Measurements from ENCODE around the gene KCNIP4. TPM values are rescaled to one million over a fixed set of nuclear protein-coding genes. Genes with fewer than 3 reads are reported as not detected.
A peak's percentile ranks its signal among the peaks of the same experiment; 100 is the strongest.

The KCNIP4 gene
- total and polyA plus RNA-seq, 2 experiments from 2014 or later = 0.65 TPM; not detected in 1

DNA sequence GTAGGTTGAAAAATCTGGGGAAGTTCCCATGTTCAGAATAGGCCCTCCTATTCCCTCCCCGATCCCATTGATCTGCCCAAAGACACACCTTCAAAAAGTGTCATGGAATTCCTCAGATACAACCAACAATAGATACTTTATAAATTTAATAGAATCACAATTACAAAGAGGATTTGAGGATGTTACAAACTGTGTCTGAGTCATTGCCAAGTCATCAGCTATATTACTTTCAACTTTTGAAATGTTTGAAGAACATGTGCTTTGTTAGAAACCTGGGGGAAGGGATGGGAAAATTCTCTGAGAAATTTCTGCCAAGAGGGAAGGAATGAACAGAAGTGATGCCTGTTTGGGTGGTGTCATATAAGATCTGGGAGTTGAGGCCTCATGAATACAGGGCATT, 46.7 kb downstream of the KCNIP4 start:
- no peaks in the 10 kb centered on the region for H3K27me3 ChIP-seq (replicated peaks; ENCODE audit: insufficient read depth)
- H4K20me1 ChIP-seq (ENCODE audit: insufficient read depth) = no peaks in the 10 kb centered on the region
- H3K36me3 ChIP-seq (ENCODE audit: low read depth) = no peaks in the 10 kb centered on the region
- in situ Hi-C loops (cut with MboI) = no loop called here
- H2AFZ ChIP-seq = no peak overlapping the region
- peaks cover 17% of the 10 kb centered on the region for H3F3A ChIP-seq (ENCODE audit: insufficient read depth)
- H3K27ac ChIP-seq = no peak overlapping the region
- peak; percentile 85 for DNase-seq
- no peaks in the 10 kb centered on the region for H3K79me2 ChIP-seq (ENCODE audit: insufficient read depth)
- peaks cover 26% of the 10 kb centered on the region for H3K4me1 ChIP-seq (ENCODE audit: insufficient read depth)
- peak overlapping the region; percentile 2 for H3K4me2 ChIP-seq (ENCODE audit: unreplicated experiment)
- no peak overlapping the region for H3K4me3 ChIP-seq
- no peaks in the 10 kb centered on the region for H3K9me3 ChIP-seq (ENCODE audit: low read depth)
- no peak overlapping the region for H3K9ac ChIP-seq
- H3K9me2 ChIP-seq (ENCODE audit: insufficient read depth) = no peaks in the 10 kb centered on the region
- TF ChIP-seq EZH2phosphoT487 (IDR thresholded peaks at IDR 0.05; ENCODE audit: insufficient read depth, low read depth) (no peak), EZH2 (IDR thresholded peaks at IDR 0.05; ENCODE audit: insufficient read depth, poor library complexity, severe bottlenecking) (no peak)
- WGBS, 2 experiments (ENCODE audit: low coverage in 1 of 2, low lambda C conversion rate in 2 of 2, missing lambda C conversion rate in 2 of 2) = 88 to 97% methylated on average over 1 of the region's 1 CpG

DNA sequence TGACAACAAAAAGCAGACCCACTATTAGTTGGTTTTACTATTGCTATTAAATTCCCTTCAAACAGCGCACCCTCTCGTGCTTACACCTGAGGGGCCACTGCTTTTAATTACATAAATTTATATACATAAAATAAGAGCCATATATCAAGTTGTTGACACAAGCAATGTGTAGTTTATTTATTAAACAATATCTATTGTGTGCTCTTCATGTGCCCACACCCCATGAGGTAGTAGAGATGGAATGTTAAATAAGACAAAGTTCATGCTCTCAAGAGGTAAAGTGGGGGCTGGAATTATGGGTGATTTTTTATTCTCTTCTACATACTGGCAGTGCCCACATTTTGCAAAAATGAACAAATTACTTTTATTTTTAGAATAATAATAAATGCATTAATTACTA, 47.3 kb downstream of the KCNIP4 start:
- WGBS, 2 experiments (ENCODE audit: low coverage in 1 of 2, low lambda C conversion rate in 2 of 2, missing lambda C conversion rate in 2 of 2) = 96 to 98% methylated on average over 2 of the region's 2 CpGs
- Histone ChIP-seq H3K4me1 (ENCODE audit: insufficient read depth) (peaks cover 26% of the 10 kb centered on the region), H3K9me2 (ENCODE audit: insufficient read depth) (no peaks in the 10 kb centered on the region), H3K4me2 (ENCODE audit: unreplicated experiment) (peak overlapping the region; percentile 2), H3K9me3 (ENCODE audit: low read depth) (no peaks in the 10 kb centered on the region), H3K27ac (no peak overlapping the region), H3K4me3 (no peak overlapping the region), H3K9ac (no peak overlapping the region), H3K36me3 (ENCODE audit: low read depth) (no peaks in the 10 kb centered on the region), H2AFZ (no peak overlapping the region), H3F3A (ENCODE audit: insufficient read depth) (peaks cover 17% of the 10 kb centered on the region), H3K79me2 (ENCODE audit: insufficient read depth) (no peaks in the 10 kb centered on the region), H3K27me3 (replicated peaks; ENCODE audit: insufficient read depth) (no peaks in the 10 kb centered on the region), H4K20me1 (ENCODE audit: insufficient read depth) (no peaks in the 10 kb centered on the region)
- DNase-seq = no peak
- TF ChIP-seq EZH2 (IDR thresholded peaks at IDR 0.05; ENCODE audit: insufficient read depth, poor library complexity, severe bottlenecking) = no peak
- no peak for TF ChIP-seq EZH2phosphoT487 (IDR thresholded peaks at IDR 0.05; ENCODE audit: insufficient read depth, low read depth)
- in situ Hi-C loops (cut with MboI) = no loop called here

DNA sequence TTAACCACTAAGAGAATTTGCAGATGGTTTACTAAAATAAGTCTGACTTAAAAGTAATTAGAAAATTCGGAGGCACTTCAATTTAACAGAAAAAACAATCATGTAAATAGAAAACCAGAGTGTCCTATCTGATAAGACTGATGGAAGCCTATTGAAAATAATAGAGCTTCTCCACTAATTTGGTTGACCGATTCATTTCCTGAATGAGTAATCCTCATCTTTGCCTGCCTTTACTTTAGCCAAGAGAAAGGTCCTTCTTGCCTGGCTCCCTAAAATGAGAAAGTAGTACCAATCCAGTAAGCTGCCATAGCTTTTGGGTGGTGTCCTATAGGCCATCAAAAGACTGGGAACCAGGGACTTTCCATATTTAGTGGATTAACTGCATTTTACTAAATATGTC, 48.4 kb downstream of the KCNIP4 start:
- H2AFZ ChIP-seq = no peak overlapping the region
- no peak overlapping the region for H3K27ac ChIP-seq
- H3K9ac ChIP-seq = no peak overlapping the region
- TF ChIP-seq EZH2 (IDR thresholded peaks at IDR 0.05; ENCODE audit: insufficient read depth, poor library complexity, severe bottlenecking) (no peak), EZH2phosphoT487 (IDR thresholded peaks at IDR 0.05; ENCODE audit: insufficient read depth, low read depth) (no peak)
- no peaks in the 10 kb centered on the region for H3K27me3 ChIP-seq (replicated peaks; ENCODE audit: insufficient read depth)
- H3K4me3 ChIP-seq = no peak overlapping the region
- no peaks in the 10 kb centered on the region for H3K79me2 ChIP-seq (ENCODE audit: insufficient read depth)
- no peaks in the 10 kb centered on the region for H3K9me2 ChIP-seq (ENCODE audit: insufficient read depth)
- no peaks in the 10 kb centered on the region for H3K36me3 ChIP-seq (ENCODE audit: low read depth)
- in situ Hi-C loops (cut with MboI) = no loop called here
- H3K4me1 ChIP-seq (ENCODE audit: insufficient read depth) = peaks cover 26% of the 10 kb centered on the region
- H3K9me3 ChIP-seq (ENCODE audit: low read depth) = no peaks in the 10 kb centered on the region
- DNase-seq = peak; percentile 57
- 13 to 17% methylated on average over 2 of the region's 2 CpGs for WGBS, 2 experiments (ENCODE audit: low coverage in 1 of 2, low lambda C conversion rate in 2 of 2, missing lambda C conversion rate in 2 of 2)
- H4K20me1 ChIP-seq (ENCODE audit: insufficient read depth) = no peaks in the 10 kb centered on the region
- H3F3A ChIP-seq (ENCODE audit: insufficient read depth) = peaks cover 17% of the 10 kb centered on the region
- H3K4me2 ChIP-seq (ENCODE audit: unreplicated experiment) = no peak overlapping the region

DNA sequence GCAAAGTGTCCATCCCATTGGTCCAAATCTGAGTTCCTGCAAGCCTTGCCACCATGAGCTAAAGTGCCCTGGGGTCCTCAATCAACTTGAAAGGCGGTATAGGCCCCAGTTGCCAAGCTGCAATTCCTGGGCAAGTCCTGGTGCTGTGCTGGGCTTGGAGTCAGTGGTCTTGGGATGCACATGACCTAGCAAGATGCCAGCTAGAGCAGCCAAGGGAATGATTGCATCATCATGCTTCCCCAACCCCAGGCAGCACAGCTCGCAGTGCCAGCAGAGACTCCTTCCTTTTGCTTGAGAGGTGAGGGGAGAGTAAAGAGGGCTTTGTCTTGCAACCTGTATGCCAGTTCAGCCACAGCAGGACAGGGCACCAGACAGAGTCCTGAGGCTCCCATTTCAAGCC, 50.5 kb downstream of the KCNIP4 start:
- H4K20me1 ChIP-seq (ENCODE audit: insufficient read depth) = no peaks in the 10 kb centered on the region
- no peaks in the 10 kb centered on the region for H3K27me3 ChIP-seq (replicated peaks; ENCODE audit: insufficient read depth)
- no peak overlapping the region for H3K27ac ChIP-seq
- H3K4me2 ChIP-seq (ENCODE audit: unreplicated experiment) = no peak overlapping the region
- DNase-seq = no peak
- H3K9me2 ChIP-seq (ENCODE audit: insufficient read depth) = no peaks in the 10 kb centered on the region
- peaks cover 22% of the 10 kb centered on the region for H3F3A ChIP-seq (ENCODE audit: insufficient read depth)
- in situ Hi-C loops (cut with MboI) = no loop called here
- no peak overlapping the region for H2AFZ ChIP-seq
- no peaks in the 10 kb centered on the region for H3K9me3 ChIP-seq (ENCODE audit: low read depth)
- H3K79me2 ChIP-seq (ENCODE audit: insufficient read depth) = no peaks in the 10 kb centered on the region
- 70 to 89% methylated on average over 2 of the region's 2 CpGs for WGBS, 2 experiments (ENCODE audit: low coverage in 1 of 2, low lambda C conversion rate in 2 of 2, missing lambda C conversion rate in 2 of 2)
- no peak for TF ChIP-seq EZH2phosphoT487 (IDR thresholded peaks at IDR 0.05; ENCODE audit: insufficient read depth, low read depth)
- TF ChIP-seq EZH2 (IDR thresholded peaks at IDR 0.05; ENCODE audit: insufficient read depth, poor library complexity, severe bottlenecking) = no peak
- no peak overlapping the region for H3K9ac ChIP-seq
- no peak overlapping the region for H3K4me3 ChIP-seq
- peaks cover 26% of the 10 kb centered on the region for H3K4me1 ChIP-seq (ENCODE audit: insufficient read depth)
- H3K36me3 ChIP-seq (ENCODE audit: low read depth) = no peaks in the 10 kb centered on the region

DNA sequence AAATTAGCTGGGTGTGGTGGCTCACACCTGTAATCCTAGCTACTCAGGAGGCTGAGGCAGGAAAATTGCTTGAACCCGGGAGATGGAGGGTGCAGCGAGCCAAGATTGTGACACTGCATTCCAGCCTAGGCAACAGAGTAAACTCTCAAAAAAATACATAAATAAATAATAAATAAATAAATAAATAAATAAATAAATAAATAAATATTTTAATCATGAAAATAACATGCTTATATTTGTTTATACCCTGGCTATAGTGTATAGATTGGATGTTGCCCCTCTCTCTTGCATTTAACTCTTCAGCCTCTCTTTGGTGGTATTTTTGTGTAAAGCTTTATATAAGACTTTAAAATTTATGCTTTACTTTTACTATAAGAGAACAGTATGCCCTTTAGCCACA, 51.8 kb downstream of the KCNIP4 start:
- DNase-seq = no peak
- H3F3A ChIP-seq (ENCODE audit: insufficient read depth) = peaks cover 22% of the 10 kb centered on the region
- H3K27ac ChIP-seq = no peak overlapping the region
- no peaks in the 10 kb centered on the region for H3K79me2 ChIP-seq (ENCODE audit: insufficient read depth)
- H3K36me3 ChIP-seq (ENCODE audit: low read depth) = no peaks in the 10 kb centered on the region
- in situ Hi-C loops (cut with MboI) = no loop called here
- no peak overlapping the region for H3K9ac ChIP-seq
- H3K27me3 ChIP-seq (replicated peaks; ENCODE audit: insufficient read depth) = no peaks in the 10 kb centered on the region
- no peaks in the 10 kb centered on the region for H3K9me3 ChIP-seq (ENCODE audit: low read depth)
- H3K9me2 ChIP-seq (ENCODE audit: insufficient read depth) = no peaks in the 10 kb centered on the region
- no peak overlapping the region for H3K4me2 ChIP-seq (ENCODE audit: unreplicated experiment)
- H4K20me1 ChIP-seq (ENCODE audit: insufficient read depth) = no peaks in the 10 kb centered on the region
- H2AFZ ChIP-seq = no peak overlapping the region
- TF ChIP-seq EZH2 (IDR thresholded peaks at IDR 0.05; ENCODE audit: insufficient read depth, poor library complexity, severe bottlenecking) (no peak), EZH2phosphoT487 (IDR thresholded peaks at IDR 0.05; ENCODE audit: insufficient read depth, low read depth) (no peak)
- WGBS, 2 experiments (ENCODE audit: low coverage in 1 of 2, low lambda C conversion rate in 2 of 2, missing lambda C conversion rate in 2 of 2) = 97% methylated on average over 2 of the region's 2 CpGs
- no peak overlapping the region for H3K4me3 ChIP-seq
- peaks cover 18% of the 10 kb centered on the region for H3K4me1 ChIP-seq (ENCODE audit: insufficient read depth)

All from GM23248 (cell line).